Hematopoietic multipotent progenitor cell (in vitro differentiated cells): ENCODE data around the gene MRPL51. TPM values are rescaled to one million over a fixed set of nuclear protein-coding genes. Genes with fewer than 3 reads are reported as not detected.
"Not testable (repeated sequence)": the region's sequence is repeated elsewhere in the genome, so short reads cannot be mapped to it uniquely, and the experiment has no call there.

ENCODE experiments used
- DNase-seq, 3 donors: peaks; one replicate each; pipeline ENCODE4 v3.0.0-alpha.2; 2011 to 2015; ENCODE audit warnings: low read depth in 2 of 3, low spot score in 2 of 3
- total RNA-seq: library from RNA; depleted of rRNA; stranded (reverse); fragments of >200 nt; gene quantifications from one replicate; pipeline ENCODE4 v1.2.3, GENCODE V29; 2012

The MRPL51 gene
- total RNA-seq, 1 donor = 29.1 TPM

DNA sequence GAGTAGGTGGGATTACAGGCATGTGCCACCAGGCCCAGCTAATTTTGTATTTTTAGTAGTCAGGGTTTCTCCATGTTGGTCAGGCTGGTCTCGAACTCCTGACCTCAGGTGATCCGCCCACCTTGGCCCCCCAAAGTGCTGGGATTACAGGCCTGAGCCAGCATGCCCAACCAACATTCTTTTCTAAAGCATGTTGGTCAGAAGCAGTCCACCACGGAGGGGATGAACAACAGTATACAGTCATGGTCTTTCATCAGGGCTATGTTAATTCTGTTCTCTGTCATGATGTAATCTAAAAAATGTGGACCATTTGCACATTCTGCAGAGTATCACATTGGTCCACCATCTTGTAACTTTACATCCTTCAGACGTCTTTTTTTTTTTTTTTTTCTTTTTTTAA is 3.6 kb downstream of the MRPL51 start:
- no peak for DNase-seq

DNA sequence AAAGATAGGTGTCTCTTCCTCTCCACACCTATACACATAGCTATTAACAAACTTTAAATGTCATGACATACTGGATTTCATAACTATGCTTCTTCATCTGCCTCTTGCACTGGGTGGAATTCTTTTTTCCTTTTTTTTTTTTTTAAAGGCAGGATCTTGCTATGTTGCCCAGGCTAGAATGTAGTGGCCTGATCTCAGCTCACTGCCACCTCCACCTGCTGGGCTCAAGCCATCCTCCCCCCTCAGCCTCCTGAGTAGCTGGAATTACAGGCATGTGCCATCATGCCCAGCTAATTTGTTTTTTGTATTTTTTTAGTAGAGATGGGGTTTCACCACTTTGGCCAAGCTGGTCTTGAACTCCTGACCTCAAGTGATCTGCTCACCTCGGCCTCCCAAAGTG is 4.8 kb downstream of the MRPL51 start:
- no peak for DNase-seq

DNA sequence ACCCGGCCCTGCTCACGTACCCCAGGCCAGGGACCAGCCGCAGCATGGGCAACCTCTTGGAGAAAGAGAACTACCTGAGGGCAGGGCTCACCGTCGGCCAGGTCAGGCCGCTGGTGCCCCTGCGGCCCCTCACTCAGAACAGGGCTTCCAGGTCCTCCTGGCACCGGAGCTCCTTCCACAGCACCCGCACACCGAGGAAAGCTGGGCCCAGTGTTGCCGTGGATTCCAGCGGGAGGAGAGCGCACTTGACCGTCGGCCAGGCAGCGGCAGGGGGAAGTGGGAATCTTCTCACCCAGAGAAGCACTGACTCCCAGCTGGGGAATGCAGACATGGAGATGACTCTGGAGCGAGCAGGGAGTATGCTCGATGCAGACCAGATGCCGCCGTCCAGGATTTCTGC is 14.6 kb downstream of the MRPL51 start:
- DNase-seq = no peak

DNA sequence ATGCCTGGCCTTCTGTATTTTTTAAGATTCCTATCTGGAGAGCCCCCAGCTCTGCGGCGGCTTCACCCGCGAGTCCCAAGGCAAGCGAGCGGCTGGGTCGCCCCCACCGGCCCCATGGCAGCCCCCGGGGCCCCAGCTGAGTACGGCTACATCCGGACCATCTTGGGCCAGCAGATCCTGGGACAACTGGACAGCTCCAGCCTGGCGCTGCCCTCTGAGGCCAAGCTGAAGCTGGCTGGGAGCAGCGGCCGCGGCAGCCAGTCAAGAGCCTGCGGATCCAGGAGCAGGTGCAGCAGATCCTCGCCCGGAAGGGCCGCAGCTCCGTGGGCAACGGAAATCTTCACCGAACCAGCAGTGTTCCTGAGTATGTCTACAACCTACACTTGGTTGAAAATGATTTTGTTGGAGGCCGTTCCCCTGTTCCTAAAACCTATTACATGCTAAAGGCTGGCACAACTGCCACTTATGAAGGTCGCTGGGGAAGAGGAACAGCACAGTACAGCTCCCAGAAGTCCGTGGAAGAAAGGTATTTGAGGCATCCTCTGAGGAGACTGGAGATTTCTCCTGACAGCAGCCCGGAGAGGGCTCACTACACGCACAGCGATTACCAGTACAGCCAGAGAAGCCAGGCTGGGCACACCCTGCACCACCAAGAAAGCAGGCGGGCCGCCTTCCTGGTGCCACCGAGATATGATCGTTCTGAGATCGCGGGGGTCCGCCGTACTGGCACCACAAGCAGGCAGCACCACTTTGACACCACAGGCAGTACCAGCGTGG is 15.3 kb downstream of the MRPL51 start:
- not testable (repeated sequence) for DNase-seq

DNA sequence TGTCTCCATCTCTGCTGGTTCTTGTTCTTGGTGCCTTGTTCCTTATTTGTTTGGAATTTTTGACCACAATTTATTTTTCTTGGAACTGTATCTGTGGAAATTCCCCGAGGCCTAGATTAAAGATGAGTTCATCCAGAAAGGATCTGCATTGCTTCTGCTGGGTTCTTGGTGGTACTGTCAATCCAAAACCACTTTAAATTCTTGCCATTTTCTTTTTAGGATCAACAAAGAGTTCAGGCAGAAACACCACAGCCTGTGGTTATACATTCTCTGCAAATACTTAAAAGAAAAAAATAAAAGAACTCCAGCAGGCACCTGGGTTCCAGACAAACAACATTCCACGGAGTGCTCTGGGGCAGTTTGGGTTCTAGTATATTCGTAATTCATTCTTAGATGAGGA is 16.6 kb downstream of the MRPL51 start:
- DNase-seq = no peak

DNA sequence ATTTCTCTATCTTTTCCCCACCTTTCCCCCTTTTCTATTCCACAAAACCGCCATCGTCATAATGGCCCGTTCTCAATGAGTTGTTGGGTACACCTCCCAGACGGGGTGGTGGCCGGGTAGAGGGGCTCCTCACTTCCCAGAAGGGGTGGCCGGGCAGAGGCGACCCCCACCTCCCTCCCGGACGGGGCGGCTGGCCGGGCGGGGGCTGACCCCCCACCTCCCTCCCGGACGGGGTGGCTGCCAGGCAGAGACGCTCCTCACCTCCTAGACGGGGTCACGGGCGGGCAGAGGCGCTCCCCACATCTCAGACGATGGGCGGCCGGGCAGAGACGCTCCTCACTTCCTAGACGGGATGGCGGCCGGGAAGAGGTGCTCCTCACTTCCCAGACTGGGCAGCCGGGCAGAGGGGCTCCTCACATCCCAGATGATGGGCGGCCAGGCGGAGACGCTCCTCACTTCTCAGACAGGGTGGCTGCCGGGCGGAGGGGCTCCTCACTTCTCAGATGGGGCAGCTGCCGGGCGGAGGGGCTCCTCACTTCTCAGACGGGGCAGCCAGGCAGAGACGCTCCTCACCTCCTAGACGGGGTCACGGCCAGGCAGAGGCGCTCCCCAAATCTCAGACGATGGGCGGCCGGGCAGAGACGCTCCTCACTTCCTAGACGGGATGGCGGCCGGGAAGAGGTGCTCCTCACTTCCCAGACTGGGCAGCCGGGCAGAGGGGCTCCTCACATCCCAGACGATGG is 17.7 kb downstream of the MRPL51 start:
- DNase-seq = not testable (repeated sequence)

DNA sequence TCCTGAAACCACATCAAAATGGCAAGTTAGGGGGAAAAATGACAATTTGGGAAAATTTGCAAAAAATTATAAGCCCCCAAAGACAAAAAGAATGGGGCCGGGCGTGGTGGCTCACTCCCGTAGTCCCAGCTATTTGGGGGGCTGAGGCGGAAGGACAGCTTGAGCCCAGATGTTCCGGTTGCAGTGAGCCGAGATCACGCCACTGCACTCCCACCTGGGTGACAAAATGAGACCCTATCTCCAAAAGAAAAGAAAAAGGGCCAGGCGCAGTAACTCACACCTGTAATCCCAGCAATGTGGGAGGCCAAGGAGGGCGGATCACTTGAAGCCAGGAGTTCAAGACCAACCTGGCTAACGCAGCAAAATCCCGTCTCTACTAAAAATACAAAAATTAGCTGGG is 20.6 kb downstream of the MRPL51 start:
- no peak for DNase-seq

DNA sequence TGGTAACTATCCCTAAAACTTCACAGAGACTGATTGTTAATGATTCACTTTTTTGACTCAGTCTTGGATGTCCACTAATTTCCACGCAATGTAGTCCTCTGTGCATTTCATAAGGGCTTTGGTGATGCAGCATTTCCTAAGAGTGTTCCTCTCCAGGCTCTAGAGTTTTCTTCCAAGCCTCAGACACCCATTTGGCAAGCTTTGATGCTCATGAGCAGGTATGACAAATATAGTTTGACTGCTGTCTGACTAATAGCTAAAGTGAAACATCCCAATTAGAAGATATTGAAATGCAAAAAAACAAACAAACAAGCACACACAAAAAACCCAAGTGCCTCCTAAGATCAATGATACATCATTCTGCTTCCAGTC is 21.1 kb downstream of the MRPL51 start:
- no peak for DNase-seq

DNA sequence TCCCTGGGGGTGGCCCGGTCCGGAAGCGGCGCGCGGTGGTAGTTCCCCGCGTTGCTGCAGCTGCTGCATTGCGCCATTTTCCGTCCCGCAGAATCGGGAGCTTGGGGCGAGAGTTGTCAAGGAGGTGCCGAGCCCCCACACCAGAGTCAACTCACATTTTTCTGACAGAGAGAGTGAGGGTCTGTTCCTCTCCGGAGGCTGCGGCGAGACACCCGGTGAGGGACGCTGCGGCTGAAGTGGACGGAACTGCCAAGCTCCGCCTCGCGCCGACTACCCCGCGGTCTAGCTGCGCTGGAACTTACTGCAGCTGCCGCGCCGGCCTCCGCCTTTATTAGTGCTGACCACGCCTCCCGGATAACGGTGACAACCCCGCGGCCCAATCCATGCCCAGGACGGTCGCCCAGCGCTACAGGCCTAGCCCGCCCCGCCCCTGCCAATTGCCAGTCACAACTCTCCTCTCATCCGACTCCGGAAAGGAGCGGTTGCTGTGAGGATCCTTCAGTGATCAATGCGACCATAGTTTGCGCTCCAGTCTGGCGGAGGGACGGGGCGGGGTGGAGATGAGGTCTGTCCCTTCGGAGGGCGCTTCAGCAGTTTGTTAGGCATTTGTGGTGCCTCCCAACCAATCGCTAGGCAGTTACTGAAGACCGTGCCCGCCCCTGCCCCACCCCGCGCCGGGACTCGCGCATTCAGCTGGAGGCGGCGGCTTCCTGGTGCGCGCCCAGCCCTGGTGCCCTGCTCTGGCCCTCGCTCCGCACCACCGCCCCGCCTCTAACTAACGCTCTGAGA is 22.5 kb downstream of the MRPL51 start, which contains the start of gene VAMP1:
TSS of gene VAMP1 (minus strand) at position 303 of the 789 bp plus-strand sequence. CDS start at position 157, 146 bp downstream.
- DNase-seq = peak; percentile 86 to 98 (median 93)

DNA sequence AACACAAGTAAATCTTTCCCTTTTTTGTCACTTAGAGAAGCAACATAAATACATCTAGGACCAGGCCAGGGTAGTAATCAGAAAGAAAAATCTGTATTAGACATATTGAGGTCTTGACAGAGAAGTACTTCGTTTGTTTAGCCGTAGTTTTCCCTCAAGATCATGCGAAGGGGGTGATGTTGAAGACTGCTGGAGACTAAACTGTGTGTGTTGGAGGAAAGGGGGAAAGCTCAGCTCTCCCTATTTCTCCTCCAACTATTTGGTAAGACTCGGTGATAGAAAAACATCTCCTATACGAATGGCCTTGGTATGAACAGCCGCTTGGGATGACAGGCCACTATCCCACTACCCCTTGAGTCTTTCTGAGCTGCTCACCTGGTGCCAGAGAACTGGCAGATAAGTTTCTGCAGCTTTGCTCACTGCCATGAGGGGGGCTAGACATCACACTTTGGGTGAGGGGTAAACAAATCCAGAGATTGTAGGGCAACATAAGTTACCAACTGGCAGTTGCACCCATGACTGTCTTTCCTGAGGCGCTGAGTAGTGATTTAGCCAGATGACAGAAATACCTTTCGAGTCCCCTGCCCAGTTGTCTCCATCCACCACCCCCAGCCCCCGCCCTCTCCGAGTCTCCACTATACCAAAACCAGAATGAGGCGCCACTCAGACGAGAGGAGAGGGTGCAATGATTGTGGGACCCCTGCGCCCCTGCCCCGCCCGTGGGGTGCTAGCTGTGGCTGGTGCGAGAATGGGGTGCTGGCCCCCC is 23.3 kb downstream of the MRPL51 start:
- no peak for DNase-seq

DNA sequence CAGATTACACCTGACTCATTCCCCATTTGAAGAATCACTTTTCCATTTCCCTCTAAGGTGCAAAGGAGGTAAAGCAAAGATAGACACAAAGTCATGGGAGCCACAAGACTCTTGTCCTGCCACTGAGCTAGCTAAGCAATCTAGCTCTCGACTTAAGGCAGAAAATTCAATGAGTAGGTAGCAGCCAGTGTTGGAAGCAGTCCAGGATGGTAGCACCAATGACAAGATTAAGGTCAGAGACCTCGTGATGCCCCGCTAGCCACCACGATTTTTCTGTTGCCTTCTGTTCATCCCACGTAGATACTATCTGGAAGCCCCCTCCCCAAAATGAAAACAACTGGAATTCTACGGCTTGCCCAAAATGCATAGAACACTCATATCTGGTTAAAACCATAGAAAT is 24.0 kb downstream of the MRPL51 start:
- no peak for DNase-seq

DNA sequence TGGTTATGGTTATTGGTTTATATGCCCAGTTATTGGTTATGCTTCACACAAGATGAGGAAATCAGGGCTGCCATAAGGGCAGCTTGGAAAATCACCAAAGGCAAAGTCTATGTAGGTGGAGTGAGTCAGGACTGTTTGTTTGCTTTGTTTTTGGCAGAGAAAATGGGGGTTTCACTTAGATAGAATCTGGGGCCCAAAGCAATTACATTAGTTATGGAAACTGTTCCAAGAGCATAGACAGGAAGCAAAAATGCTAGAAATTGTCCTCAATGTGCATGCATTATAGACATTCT is 24.8 kb downstream of the MRPL51 start:
- no peak for DNase-seq

DNA sequence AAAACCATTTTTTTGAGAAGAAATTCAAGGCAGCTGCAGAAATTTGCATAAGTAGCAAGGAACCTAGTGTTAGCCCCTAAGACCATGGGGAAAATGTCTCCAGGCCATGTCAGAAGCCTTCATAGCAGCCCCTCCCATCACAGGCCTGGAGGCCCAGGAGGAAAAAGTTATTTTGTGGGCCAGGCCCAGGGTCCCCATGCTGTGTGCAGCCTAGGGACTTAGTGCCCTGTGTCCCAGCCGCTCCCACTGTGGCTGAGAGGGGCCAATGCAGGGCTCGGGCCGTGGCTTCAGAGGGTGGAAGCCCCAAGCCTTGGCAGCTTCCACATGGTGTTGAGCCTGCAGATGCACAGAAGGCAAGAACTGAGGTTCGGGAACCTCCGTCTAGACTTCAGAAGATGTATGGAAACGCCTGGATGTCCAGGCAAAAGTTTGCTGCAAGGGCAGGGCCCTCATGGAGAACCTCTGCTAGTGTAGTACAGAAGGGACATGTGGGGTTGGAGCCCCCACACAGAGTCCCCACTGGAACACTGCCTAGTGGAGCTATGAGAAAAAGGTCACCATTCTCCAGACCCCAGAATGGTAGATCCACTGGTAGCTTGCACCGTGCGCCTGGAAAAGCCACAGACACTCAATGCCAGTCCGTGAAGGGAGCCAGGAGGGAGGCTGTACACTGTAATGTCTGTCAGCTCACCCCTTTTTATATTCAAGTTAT is 25.3 kb downstream of the MRPL51 start:
- not testable (repeated sequence) for DNase-seq

DNA sequence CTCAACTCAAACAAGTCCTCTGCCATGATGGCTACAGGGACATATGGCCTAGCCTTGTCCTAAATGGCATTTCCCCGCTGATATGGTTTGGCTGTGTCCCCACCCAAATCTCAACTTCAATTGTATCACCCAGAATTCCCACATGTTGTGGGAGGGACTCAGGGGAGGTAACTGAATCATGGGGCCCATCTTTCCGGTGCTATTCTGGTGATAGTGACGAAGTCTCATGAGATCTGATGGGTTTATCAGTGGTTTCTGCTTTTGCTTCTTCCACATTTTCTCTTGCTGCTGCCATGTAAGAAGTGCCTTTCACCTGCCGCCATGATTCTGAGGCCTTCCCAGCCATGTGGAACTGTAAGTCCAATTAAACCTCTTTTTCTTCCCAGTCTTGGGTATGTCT is 26.3 kb downstream of the MRPL51 start:
- DNase-seq = not testable (repeated sequence)

DNA sequence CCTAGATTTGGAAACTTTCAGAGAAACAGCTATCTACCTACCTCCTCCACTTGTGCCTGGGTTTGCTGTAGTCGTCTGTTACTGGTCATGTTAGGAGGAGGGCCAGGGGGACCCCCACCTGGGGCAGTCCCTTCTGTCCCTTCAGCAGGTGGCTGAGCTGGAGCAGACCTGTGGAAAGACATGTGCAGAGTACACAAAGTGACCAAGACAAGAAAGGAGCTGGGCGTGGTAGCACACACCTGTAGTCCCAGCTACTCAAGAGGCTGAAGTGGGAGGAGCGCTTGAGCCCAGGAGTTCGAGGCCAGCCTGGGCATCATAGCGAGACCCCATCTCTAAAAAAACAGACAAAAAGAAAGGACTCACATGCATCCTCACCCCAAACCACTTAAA is 26.9 kb downstream of the MRPL51 start:
- DNase-seq = no peak

DNA sequence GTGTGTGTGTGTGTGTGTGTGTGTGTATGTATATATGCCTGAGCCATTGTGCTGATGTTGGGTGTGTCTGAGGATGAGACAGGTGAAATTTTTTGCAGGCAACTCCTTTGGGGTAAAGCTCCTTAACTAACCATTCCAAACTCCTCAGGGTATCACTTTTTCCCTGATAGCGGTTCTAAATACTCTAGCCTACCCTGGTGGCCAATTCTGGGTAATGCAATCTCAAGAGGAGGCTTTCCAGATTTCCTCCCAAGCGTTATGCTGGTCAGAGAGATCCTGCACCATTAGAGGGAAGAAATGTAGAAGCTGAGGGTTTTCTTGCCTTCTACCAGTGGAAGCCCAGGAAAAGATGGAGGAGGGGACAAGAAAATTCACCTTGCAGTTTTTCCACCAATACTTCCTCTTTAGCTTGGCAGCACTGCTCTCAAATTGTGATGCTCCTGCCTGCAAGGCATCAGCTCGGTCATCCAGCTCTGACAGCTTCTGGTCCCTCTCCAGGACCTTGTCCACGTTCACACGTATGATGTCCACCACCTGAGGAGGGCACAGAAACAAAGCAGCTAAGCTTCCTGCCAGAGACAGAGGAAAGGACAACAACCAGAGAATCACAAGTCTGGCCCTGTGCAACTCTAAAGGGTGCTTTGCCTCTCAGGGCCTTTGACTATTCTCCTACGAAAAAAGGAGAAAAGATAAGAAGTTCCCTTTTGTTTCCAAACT is 27.4 kb downstream of the MRPL51 start:
- DNase-seq = peak in 2 of 3 donors; percentile 60 to 68

DNA sequence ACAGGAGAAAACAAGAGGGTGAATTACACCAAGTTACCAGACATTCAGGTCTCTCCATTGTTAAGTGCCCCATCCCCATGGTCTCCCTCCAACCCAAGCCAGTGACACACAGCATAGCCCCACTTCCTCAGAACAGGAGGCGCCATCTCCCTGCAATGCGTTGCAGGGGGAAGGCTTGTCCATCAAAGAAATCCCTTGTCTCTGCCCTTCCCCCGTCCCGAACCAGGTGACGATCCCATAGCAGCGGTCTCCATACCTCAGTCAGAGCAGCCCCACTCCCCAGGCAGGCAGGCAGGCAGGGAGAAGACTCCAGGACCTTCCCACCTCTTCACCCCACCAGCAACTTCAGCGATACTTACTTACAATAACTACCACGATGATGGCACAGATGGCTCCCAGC is 28.5 kb downstream of the MRPL51 start:
- DNase-seq = no peak

DNA sequence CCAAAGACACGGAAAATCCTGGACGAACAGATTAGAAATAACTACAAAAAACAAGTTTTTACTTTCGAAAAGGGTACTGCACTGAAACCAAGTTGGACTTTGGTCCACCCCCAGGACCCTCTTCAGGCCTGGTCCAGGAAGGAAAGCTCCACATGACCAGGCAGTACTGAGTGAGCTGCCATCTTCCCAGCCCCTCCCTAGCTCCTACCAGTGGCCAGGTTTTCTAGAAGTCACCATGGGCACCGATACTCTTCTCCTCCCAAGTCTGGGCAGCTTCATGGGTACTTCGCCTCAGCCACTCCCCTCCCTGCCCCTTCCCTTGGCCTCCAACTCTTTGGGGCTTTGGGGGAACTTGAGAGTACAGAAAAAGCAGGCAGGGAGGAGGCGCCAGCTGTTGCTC is 29.2 kb downstream of the MRPL51 start:
- DNase-seq = no peak

DNA sequence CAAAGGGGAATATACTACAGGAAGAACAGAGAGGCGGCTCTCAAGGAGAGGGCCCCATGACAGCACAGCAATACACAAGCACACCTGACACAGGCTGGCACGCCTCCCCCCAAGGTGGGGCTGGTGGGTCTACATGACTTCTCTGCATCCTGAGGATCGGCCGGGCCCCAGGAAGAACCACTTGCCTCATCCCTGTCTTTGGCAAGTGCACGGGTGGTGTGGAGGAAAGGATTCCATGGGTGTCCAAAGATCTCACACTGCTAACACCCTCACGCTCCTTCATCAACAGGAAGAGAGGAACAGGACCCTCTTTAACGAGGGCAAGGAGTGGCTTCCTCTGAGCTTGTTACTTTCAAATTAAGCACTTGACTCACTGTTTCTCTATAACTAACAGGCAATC is 29.8 kb downstream of the MRPL51 start:
- no peak for DNase-seq
